Fibroblast of pulmonary artery (primary cell): ENCODE results near the gene PTPRQ.

Experiments used
- DNase-seq: peaks from one replicate; pipeline ENCODE4 v3.0.0-alpha.2; 2010; ENCODE audit warnings: low read depth
- H3K4me3 ChIP-seq: replicated peaks from 2 replicates; pipeline ENCODE4 v1.5.1; 2011; ENCODE audit warnings: low read depth, mild to moderate bottlenecking, control low read depth, low read length, moderate library complexity
- TF ChIP-seq, protein P1 (sequence below): IDR thresholded peaks from 2 replicates; pipeline ENCODE4 v1.5.1; 2011; ENCODE audit warnings: mild to moderate bottlenecking, control low read depth, low read length, inconsistent platforms; ENCODE audit errors: missing control alignments

PTPRQ gene

DNA sequence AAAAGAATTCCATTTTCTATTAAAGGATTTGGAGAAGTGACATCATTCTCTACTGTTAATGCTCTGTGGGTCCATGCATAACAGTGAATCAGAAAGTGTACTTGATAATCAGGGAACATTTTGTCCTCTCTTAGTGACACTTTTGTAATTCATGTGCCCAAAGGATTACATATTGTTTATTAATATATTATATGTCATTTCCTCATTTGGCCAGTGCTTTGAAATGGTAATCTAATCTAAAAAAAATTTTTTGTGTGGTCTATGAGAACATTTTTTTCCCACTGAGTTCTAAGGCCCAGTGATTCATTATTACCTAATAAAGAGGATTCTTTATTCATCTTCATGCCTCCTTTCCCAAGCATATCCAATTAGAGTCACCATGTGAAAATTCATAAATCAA is 183.7 kb downstream of the PTPRQ start:
- TF ChIP-seq, protein P1, sequence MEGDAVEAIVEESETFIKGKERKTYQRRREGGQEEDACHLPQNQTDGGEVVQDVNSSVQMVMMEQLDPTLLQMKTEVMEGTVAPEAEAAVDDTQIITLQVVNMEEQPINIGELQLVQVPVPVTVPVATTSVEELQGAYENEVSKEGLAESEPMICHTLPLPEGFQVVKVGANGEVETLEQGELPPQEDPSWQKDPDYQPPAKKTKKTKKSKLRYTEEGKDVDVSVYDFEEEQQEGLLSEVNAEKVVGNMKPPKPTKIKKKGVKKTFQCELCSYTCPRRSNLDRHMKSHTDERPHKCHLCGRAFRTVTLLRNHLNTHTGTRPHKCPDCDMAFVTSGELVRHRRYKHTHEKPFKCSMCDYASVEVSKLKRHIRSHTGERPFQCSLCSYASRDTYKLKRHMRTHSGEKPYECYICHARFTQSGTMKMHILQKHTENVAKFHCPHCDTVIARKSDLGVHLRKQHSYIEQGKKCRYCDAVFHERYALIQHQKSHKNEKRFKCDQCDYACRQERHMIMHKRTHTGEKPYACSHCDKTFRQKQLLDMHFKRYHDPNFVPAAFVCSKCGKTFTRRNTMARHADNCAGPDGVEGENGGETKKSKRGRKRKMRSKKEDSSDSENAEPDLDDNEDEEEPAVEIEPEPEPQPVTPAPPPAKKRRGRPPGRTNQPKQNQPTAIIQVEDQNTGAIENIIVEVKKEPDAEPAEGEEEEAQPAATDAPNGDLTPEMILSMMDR: no peak

DNA sequence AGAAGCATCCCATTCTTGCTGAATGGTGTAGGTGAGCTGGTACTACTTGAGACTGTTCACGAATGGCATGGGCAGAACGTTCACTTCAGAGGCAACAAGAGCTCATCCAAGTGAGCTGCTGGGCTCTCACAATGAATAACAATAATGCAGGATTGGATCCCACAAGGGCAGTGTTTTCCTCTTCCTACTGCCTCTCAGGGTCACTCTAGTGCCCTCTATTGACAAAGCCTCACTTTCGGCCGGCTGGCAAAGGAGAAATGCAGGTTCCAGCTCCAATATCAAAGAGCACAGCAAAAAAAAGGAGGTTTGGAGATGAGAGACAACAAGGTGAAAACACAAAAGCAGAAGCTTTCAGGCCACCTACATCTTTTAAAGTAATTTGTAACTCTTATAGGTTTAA is 188.8 kb downstream of the PTPRQ start:
- DNase-seq: no peak
- TF ChIP-seq, protein P1: peak; percentile 23
- H3K4me3 ChIP-seq: no peak overlapping the region

More for the DNA sequence above, 183.7 kb downstream of the PTPRQ start:
- no peak overlapping the region for H3K4me3 ChIP-seq
- peak; percentile 88 for DNase-seq

DNA sequence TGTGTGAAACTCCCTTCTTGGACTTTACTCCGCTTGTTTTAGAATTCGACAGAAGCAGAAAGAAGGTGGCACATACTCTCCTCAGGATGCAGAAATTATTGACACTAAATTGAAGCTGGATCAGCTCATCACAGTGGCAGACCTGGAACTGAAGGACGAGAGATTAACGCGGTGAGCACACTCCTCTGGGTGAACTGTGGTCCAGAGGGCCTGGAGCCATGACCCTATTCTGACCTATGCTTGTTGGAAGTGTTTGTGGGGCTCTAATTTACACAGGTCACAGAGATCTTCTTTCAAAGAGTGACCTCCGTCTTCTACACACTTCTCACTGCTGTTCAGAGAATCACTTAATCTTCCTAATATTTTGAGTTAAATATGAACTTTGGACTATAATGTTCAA is 190.9 kb downstream of the PTPRQ start:
- no peak overlapping the region for H3K4me3 ChIP-seq
- no peak for DNase-seq
- TF ChIP-seq, protein P1: no peak

DNA sequence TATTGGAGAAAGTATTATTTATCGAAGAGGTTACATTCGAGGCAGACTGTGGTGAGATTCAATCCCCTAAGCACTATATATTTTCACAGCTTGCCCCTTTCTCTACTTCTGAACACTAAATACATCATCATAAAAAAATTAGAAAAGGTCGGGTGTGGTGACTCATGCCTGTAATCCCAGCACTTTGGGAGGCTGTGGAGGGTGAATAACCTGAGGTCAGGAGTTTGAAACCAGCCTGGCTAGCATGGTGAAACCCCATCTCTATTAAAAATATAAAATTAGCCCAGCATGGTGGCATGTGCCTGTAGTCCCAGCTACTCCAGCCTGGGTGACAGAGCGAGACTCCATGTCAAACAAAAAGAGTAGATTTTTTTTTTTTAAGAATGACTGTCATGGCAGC is 192.8 kb downstream of the PTPRQ start:
- TF ChIP-seq, protein P1: no peak
- DNase-seq: no peak

DNA sequence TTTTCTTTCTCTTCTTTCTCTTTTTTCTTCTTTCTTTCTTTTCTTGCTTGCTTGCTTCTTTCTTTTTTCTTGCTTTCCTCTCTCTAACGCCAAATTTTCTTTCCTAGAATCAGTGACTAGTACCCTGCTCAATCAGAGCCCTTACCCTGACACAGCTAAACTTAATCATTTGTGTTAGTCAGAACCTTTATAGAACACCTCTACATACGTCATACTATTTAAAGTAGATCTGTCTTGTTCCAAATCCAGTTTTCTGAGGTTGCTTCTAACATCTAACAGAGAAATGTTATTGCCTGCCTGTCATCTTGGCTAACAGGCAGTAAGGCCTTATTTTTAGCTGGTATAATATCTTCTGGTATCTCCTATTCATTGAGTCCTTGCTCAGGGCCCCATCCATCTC is 197.9 kb downstream of the PTPRQ start:
- no peak for DNase-seq
- TF ChIP-seq, protein P1: no peak

More for the DNA sequence above, 192.8 kb downstream of the PTPRQ start:
- H3K4me3 ChIP-seq: no peak overlapping the region

DNA sequence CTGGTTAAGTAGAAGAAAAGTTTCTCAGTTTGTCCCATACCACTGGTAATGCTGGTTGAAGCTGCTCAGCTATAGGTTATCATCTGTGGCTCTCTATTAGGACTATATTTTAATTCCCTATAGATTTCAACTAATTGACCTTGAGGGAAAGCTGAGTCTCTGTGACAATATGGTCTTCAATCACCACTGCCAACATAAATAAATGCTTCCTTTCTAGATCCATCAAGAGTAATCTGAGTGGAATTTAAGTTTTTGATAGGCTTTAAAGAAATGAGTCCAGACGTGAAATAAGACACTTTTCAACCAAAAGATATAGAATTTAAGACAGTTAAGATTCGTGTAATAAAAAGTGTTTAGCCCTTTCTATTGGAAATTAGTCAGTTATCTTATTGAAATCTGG is 199.9 kb downstream of the PTPRQ start:
- TF ChIP-seq, protein P1: no peak
- H3K4me3 ChIP-seq: no peak overlapping the region
- DNase-seq: no peak

More for the DNA sequence above, 197.9 kb downstream of the PTPRQ start:
- no peak overlapping the region for H3K4me3 ChIP-seq

DNA sequence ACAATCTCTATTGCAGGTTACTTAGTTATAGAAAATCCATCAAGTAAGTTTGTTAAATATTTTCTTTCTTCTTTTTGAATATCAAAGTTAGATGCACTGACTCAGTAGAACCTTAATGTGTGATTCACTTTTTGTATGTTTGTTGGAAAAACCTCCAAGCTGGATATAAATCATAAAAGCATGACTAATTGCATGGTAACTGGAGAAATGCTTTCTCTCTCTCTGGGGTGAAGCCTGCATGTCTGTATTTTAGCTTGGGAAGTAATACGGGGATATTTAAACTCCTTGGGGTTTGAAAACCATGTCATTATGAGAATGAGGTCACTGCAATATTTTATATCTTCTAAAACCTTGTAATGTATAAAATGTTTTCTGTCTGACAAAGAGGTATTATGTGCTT is 204.8 kb downstream of the PTPRQ start:
- TF ChIP-seq, protein P1: no peak
- H3K4me3 ChIP-seq: no peak overlapping the region
- peak; percentile 36 for DNase-seq
